Vagina (tissue), 2 donors: Measurements from ENCODE around the gene ZNF605.

Experiments used
- POLR2A ChIP-seq, 2 donors: fragments of 450-650 bp; IDR thresholded peaks; one replicate each; pipeline ENCODE4 v1.6.1; 2017; ENCODE audit warnings: antibody characterized with exemption in 2 of 2, mild to moderate bottlenecking in 2 of 2, moderate library complexity in 2 of 2
- POLR2AphosphoS5 ChIP-seq, 2 donors: sonication (generic); formaldehyde crosslinking; IDR thresholded peaks; one replicate each; pipeline ENCODE4 v1.9.0; 2017; ENCODE audit warnings: antibody characterized with exemption in 2 of 2, mild to moderate bottlenecking in 2 of 2, low read depth in 1 of 2; ENCODE audit not compliant: insufficient read depth in 1 of 2
- TF ChIP-seq, protein P1 (sequence below), 3 experiments: fragments of 450-650 bp in 2 of 3; fragments of 200-600 bp in 1 of 3; sonication (generic) in 1 of 3; IDR thresholded peaks; one replicate each; pipeline ENCODE4 v1.5.1; 2017 to 2019; ENCODE audit warnings: antibody characterized with exemption in 3 of 3, mild to moderate bottlenecking in 2 of 3, moderate library complexity in 2 of 3

- TF ChIP-seq POLR2A (IDR thresholded peaks at IDR 0.05) (no peak), POLR2AphosphoS5 (IDR thresholded peaks at IDR 0.05; ENCODE audit: insufficient read depth in 1 of 2, low read depth in 1 of 2) (no peak)
- TF ChIP-seq, protein P1, sequence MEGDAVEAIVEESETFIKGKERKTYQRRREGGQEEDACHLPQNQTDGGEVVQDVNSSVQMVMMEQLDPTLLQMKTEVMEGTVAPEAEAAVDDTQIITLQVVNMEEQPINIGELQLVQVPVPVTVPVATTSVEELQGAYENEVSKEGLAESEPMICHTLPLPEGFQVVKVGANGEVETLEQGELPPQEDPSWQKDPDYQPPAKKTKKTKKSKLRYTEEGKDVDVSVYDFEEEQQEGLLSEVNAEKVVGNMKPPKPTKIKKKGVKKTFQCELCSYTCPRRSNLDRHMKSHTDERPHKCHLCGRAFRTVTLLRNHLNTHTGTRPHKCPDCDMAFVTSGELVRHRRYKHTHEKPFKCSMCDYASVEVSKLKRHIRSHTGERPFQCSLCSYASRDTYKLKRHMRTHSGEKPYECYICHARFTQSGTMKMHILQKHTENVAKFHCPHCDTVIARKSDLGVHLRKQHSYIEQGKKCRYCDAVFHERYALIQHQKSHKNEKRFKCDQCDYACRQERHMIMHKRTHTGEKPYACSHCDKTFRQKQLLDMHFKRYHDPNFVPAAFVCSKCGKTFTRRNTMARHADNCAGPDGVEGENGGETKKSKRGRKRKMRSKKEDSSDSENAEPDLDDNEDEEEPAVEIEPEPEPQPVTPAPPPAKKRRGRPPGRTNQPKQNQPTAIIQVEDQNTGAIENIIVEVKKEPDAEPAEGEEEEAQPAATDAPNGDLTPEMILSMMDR (IDR thresholded peaks at IDR 0.05), result no peak
These were observed 69.3 kb downstream of the ZNF605 start for GRCh38 chr12:132886529-132887477.
